GM23338 (cell line): ENCODE data around the gene IQGAP2. TPM values are rescaled to one million over a fixed set of nuclear protein-coding genes. Genes with fewer than 3 reads are reported as not detected.

Source experiments
- ATAC-seq: fragments of 200-7000 bp; cut with Tn5 transposase; 3 replicates; pipeline ENCODE4 v1.9.1; 2020
- DNase-seq: peaks from one replicate; pipeline ENCODE4 v3.0.0-alpha.2; 2015; ENCODE audit warnings: low spot score
- H2AFZ ChIP-seq: fragments of 200-600 bp; sonication (generic); 2 replicates; pipeline ENCODE4 v1.8.0; 2016; ENCODE audit warnings: antibody characterized with exemption, mild to moderate bottlenecking, moderate library complexity
- H3F3A ChIP-seq: fragments of 200-600 bp; sonication (generic); replicated peaks from 2 replicates; pipeline ENCODE4 v1.8.0; 2017; ENCODE audit warnings: antibody characterized with exemption, mixed run types, low read depth
- H3K27ac ChIP-seq: fragments of 200-600 bp; sonication (generic); 2 replicates; pipeline ENCODE4 v1.6.1; 2016; ENCODE audit warnings: low read depth
- H3K27me3 ChIP-seq: fragments of 200-600 bp; sonication (generic); 2 replicates; pipeline ENCODE4 v1.8.0; 2016; ENCODE audit warnings: mild to moderate bottlenecking, mixed run types, moderate library complexity; ENCODE audit not compliant: insufficient read depth
- H3K36me3 ChIP-seq: fragments of 200-600 bp; sonication (generic); 2 replicates; pipeline ENCODE4 v1.8.0; 2016; ENCODE audit warnings: mild to moderate bottlenecking; ENCODE audit not compliant: insufficient read depth
- H3K4me1 ChIP-seq: fragments of 200-600 bp; sonication (generic); 2 replicates; pipeline ENCODE4 v1.8.0; 2016; ENCODE audit warnings: mild to moderate bottlenecking, moderate library complexity; ENCODE audit not compliant: insufficient read depth
- H3K4me2 ChIP-seq: fragments of 200-600 bp; sonication (generic); 2 replicates; pipeline ENCODE4 v1.7.1; 2017; ENCODE audit warnings: mixed run types
- H3K4me3 ChIP-seq: fragments of 200-600 bp; sonication (generic); 2 replicates; pipeline ENCODE4 v1.6.1; 2016; ENCODE audit warnings: mixed run types
- H3K79me2 ChIP-seq: fragments of 200-600 bp; sonication (generic); replicated peaks from 2 replicates; pipeline ENCODE4 v1.8.0; 2017; ENCODE audit warnings: mild to moderate bottlenecking; ENCODE audit not compliant: insufficient read depth
- H3K9me2 ChIP-seq: fragments of 200-600 bp; sonication (generic); 2 replicates; pipeline ENCODE4 v1.8.0; 2017; ENCODE audit not compliant: insufficient read depth
- H4K20me1 ChIP-seq: fragments of 200-600 bp; sonication (generic); replicated peaks from 2 replicates; pipeline ENCODE4 v1.8.0; 2017; ENCODE audit warnings: mild to moderate bottlenecking; ENCODE audit not compliant: insufficient read depth
- H3K27ac Mint-ChIP-seq: 2 replicates; pipeline ENCODE4 v1.8.0; 2020; ENCODE audit warnings: inconsistent platforms, mild to moderate bottlenecking, moderate library complexity, mixed read lengths
- H3K27me3 Mint-ChIP-seq: 3 replicates; pipeline ENCODE4 v1.8.0; 2022; ENCODE audit warnings: low read depth, mild to moderate bottlenecking, moderate library complexity, mixed read lengths, inconsistent platforms; ENCODE audit not compliant: insufficient read depth, poor library complexity
- H3K36me3 Mint-ChIP-seq: 3 replicates; pipeline ENCODE4 v1.8.0; 2021; ENCODE audit warnings: low read depth, mild to moderate bottlenecking, inconsistent platforms, moderate library complexity, mixed read lengths
- H3K4me1 Mint-ChIP-seq: 3 replicates; pipeline ENCODE4 v1.8.0; 2020; ENCODE audit warnings: mild to moderate bottlenecking, inconsistent platforms, mixed read lengths
- H3K4me3 Mint-ChIP-seq: 3 replicates; pipeline ENCODE4 v1.8.0; 2021; ENCODE audit warnings: moderate library complexity, mild to moderate bottlenecking, inconsistent platforms, mixed read lengths
- H3K9me3 Mint-ChIP-seq: 3 replicates; pipeline ENCODE4 v1.8.0; 2020; ENCODE audit warnings: moderate library complexity, mild to moderate bottlenecking, inconsistent platforms, mixed read lengths
- EZH2phosphoT487 ChIP-seq: fragments of 200-600 bp; sonication (generic); IDR thresholded peaks from one replicate; pipeline ENCODE4 v1.8.1; 2018; ENCODE audit warnings: antibody characterized with exemption; ENCODE audit not compliant: unreplicated experiment
- NANOG ChIP-seq: IDR thresholded peaks from 2 replicates; pipeline ENCODE4 v1.6.1; 2016; ENCODE audit warnings: antibody characterized with exemption, borderline replicate concordance
- ZNF331 ChIP-seq: fragments of 250-450 bp; sonication (Bioruptor Pico); IDR thresholded peaks from 2 replicates; pipeline ENCODE4 v1.5.0; 2020; ENCODE audit warnings: low read depth, mild to moderate bottlenecking, moderate library complexity
- polyA plus RNA-seq: library from polyadenylated mRNA; unstranded; fragments of >200 nt; fragmentation: Nextera tagmentation; extraction: Ambion mirVana; gene quantifications from 2 replicates; pipeline ENCODE4 v1.2.1, GENCODE V29; 2016
- total RNA-seq: library from RNA; depleted of rRNA; stranded (reverse); fragments of >200 nt; shearing (Covaris generic); gene quantifications from 2 replicates; pipeline ENCODE4 v1.2.3, GENCODE V29; 2014
- TF ChIP-seq, protein P1 (sequence below): fragments of 250-450 bp; sonication (Bioruptor Pico); IDR thresholded peaks from 2 replicates; pipeline ENCODE4 v1.5.0; 2020; ENCODE audit warnings: mild to moderate bottlenecking, moderate library complexity
- TF ChIP-seq, protein P2 (sequence below), 2 experiments: fragments of 200-600 bp in 1 of 2; sonication (generic) in 1 of 2; conservative IDR thresholded peaks; 2 replicates each; pipeline versions ENCODE4 v1.5.1 to v1.6.1; 2016 to 2017; ENCODE audit warnings: antibody characterized with exemption in 2 of 2, low read depth in 2 of 2, mild to moderate bottlenecking in 2 of 2, moderate library complexity in 1 of 2
- TF ChIP-seq, protein P3 (sequence below): IDR thresholded peaks from one replicate; pipeline ENCODE4 v1.6.1; 2018; ENCODE audit warnings: antibody characterized with exemption; ENCODE audit not compliant: unreplicated experiment

The IQGAP2 gene
- total and polyA plus RNA-seq, 2 experiments from 2014 or later = 60.0 to 86.5 TPM

DNA sequence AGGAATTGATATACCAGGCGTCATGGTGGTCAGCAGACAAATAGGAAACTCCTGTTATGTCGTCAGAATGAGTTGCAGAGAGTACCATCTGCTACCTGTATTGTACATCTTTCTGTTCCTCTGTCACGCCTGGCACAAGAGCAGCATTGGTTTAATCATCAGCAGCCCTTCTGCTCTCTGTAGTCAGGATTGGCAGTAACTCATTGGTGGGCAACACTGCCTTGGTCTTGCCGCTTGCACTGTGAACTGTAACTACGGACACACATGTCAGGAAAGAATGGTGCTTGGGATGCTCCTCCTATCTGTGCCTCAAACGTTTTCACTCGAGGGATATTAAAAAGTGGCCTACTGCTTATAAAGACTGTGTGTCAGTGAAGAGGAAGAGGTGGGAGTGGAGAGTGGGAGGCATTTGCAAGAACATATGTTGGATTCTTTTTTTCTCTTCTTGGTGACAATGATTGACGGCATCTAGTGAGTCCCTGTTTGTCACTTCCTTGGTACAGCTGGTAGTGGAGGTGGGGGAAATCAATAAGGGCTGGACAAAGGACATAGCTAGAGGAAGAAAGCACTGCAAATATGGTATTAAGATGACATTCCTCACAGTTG lies 143.5 kb downstream of the IQGAP2 start (continued):
- TF ChIP-seq, protein P1, sequence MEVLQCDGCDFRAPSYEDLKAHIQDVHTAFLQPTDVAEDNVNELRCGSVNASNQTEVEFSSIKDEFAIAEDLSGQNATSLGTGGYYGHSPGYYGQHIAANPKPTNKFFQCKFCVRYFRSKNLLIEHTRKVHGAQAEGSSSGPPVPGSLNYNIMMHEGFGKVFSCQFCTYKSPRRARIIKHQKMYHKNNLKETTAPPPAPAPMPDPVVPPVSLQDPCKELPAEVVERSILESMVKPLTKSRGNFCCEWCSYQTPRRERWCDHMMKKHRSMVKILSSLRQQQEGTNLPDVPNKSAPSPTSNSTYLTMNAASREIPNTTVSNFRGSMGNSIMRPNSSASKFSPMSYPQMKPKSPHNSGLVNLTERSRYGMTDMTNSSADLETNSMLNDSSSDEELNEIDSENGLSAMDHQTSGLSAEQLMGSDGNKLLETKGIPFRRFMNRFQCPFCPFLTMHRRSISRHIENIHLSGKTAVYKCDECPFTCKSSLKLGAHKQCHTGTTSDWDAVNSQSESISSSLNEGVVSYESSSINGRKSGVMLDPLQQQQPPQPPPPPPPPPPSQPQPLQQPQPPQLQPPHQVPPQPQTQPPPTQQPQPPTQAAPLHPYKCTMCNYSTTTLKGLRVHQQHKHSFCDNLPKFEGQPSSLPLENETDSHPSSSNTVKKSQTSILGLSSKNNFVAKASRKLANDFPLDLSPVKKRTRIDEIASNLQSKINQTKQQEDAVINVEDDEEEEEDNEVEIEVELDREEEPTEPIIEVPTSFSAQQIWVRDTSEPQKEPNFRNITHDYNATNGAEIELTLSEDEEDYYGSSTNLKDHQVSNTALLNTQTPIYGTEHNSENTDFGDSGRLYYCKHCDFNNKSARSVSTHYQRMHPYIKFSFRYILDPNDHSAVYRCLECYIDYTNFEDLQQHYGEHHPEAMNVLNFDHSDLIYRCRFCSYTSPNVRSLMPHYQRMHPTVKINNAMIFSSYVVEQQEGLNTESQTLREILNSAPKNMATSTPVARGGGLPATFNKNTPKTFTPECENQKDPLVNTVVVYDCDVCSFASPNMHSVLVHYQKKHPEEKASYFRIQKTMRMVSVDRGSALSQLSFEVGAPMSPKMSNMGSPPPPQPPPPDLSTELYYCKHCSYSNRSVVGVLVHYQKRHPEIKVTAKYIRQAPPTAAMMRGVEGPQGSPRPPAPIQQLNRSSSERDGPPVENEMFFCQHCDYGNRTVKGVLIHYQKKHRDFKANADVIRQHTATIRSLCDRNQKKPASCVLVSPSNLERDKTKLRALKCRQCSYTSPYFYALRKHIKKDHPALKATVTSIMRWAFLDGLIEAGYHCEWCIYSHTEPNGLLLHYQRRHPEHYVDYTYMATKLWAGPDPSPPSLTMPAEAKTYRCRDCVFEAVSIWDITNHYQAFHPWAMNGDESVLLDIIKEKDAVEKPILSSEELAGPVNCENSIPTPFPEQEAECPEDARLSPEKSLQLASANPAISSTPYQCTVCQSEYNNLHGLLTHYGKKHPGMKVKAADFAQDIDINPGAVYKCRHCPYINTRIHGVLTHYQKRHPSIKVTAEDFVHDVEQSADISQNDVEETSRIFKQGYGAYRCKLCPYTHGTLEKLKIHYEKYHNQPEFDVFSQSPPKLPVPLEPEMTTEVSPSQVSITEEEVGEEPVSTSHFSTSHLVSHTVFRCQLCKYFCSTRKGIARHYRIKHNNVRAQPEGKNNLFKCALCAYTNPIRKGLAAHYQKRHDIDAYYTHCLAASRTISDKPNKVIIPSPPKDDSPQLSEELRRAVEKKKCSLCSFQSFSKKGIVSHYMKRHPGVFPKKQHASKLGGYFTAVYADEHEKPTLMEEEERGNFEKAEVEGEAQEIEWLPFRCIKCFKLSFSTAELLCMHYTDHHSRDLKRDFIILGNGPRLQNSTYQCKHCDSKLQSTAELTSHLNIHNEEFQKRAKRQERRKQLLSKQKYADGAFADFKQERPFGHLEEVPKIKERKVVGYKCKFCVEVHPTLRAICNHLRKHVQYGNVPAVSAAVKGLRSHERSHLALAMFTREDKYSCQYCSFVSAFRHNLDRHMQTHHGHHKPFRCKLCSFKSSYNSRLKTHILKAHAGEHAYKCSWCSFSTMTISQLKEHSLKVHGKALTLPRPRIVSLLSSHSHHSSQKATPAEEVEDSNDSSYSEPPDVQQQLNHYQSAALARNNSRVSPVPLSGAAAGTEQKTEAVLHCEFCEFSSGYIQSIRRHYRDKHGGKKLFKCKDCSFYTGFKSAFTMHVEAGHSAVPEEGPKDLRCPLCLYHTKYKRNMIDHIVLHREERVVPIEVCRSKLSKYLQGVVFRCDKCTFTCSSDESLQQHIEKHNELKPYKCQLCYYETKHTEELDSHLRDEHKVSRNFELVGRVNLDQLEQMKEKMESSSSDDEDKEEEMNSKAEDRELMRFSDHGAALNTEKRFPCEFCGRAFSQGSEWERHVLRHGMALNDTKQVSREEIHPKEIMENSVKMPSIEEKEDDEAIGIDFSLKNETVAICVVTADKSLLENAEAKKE (CRISPR knock-in tag) = no peak

DNA sequence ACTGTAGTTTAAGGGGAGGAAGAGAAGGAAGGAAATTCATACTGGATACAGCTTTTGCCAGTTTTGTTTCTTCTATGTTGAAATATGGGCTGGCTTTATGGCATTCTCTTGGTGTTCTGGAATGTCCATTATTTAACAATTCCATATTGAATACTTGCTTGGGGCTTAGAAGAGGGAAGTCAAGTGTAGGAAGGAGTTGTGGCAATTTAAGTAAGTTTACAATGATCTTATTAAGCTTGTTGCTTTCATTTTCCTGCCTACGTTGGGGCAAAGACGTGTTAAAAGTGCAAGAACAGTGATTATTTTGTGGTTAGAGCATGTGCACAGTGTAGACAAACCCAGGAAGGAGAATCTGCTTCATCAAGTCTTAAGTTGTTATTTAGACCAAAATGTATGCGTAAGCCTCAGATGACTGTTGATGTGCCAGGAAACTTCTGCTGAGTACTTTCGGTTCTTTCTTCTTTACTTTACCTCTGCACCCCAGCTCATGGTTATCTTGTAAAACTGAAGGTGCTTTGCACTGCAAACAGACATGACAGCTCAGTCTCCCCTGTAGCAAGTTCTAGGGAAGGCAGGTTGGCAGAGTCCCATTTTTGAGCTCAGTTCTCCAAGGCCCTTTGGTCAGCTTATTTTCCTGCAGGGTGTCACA lies 144.3 kb downstream of the IQGAP2 start:
- no peak overlapping the region for H3K4me3 Mint-ChIP-seq
- TF ChIP-seq, protein P2, sequence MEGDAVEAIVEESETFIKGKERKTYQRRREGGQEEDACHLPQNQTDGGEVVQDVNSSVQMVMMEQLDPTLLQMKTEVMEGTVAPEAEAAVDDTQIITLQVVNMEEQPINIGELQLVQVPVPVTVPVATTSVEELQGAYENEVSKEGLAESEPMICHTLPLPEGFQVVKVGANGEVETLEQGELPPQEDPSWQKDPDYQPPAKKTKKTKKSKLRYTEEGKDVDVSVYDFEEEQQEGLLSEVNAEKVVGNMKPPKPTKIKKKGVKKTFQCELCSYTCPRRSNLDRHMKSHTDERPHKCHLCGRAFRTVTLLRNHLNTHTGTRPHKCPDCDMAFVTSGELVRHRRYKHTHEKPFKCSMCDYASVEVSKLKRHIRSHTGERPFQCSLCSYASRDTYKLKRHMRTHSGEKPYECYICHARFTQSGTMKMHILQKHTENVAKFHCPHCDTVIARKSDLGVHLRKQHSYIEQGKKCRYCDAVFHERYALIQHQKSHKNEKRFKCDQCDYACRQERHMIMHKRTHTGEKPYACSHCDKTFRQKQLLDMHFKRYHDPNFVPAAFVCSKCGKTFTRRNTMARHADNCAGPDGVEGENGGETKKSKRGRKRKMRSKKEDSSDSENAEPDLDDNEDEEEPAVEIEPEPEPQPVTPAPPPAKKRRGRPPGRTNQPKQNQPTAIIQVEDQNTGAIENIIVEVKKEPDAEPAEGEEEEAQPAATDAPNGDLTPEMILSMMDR (conservative IDR thresholded peaks at IDR 0.05; ENCODE audit: low read depth in 2 of 2) = no peak
- TF ChIP-seq EZH2phosphoT487 (no peak), NANOG (no peak), ZNF331 (no peak)
- TF ChIP-seq, protein P3, sequence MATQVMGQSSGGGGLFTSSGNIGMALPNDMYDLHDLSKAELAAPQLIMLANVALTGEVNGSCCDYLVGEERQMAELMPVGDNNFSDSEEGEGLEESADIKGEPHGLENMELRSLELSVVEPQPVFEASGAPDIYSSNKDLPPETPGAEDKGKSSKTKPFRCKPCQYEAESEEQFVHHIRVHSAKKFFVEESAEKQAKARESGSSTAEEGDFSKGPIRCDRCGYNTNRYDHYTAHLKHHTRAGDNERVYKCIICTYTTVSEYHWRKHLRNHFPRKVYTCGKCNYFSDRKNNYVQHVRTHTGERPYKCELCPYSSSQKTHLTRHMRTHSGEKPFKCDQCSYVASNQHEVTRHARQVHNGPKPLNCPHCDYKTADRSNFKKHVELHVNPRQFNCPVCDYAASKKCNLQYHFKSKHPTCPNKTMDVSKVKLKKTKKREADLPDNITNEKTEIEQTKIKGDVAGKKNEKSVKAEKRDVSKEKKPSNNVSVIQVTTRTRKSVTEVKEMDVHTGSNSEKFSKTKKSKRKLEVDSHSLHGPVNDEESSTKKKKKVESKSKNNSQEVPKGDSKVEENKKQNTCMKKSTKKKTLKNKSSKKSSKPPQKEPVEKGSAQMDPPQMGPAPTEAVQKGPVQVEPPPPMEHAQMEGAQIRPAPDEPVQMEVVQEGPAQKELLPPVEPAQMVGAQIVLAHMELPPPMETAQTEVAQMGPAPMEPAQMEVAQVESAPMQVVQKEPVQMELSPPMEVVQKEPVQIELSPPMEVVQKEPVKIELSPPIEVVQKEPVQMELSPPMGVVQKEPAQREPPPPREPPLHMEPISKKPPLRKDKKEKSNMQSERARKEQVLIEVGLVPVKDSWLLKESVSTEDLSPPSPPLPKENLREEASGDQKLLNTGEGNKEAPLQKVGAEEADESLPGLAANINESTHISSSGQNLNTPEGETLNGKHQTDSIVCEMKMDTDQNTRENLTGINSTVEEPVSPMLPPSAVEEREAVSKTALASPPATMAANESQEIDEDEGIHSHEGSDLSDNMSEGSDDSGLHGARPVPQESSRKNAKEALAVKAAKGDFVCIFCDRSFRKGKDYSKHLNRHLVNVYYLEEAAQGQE = no peak

More for the DNA sequence above, 144.3 kb downstream of the IQGAP2 start:
- Histone ChIP-seq H3K4me2 (no peak overlapping the region), H3K9me2 (no peaks in the 10 kb centered on the region), H3K27ac (no peak overlapping the region), H4K20me1 (no peaks in the 10 kb centered on the region), H3K79me2 (peaks cover 17% of the 10 kb centered on the region; the same call in 1 of the 2 replicates), H3K36me3 (no peaks in the 10 kb centered on the region), H2AFZ (no peak overlapping the region), H3K4me3 (no peak overlapping the region), H3F3A (no peaks in the 10 kb centered on the region), H3K27me3 (no peaks in the 10 kb centered on the region), H3K4me1 (peaks cover 17% of the 10 kb centered on the region)
- ATAC-seq (no peak), DNase-seq (no peak)
- peaks cover 20% of the 10 kb centered on the region for H3K9me3 Mint-ChIP-seq
- H3K4me1 Mint-ChIP-seq = peaks cover 34% of the 10 kb centered on the region
- H3K36me3 Mint-ChIP-seq = peaks cover 16% of the 10 kb centered on the region
- H3K27ac Mint-ChIP-seq = no peak overlapping the region
- H3K27me3 Mint-ChIP-seq = peaks cover 4% of the 10 kb centered on the region
